ENCODE data around the gene RNF181.
"Not testable (repeated sequence)": the region's sequence is repeated elsewhere in the genome, so short reads cannot be mapped to it uniquely, and the experiment has no call there.

Gene RNF181

DNA sequence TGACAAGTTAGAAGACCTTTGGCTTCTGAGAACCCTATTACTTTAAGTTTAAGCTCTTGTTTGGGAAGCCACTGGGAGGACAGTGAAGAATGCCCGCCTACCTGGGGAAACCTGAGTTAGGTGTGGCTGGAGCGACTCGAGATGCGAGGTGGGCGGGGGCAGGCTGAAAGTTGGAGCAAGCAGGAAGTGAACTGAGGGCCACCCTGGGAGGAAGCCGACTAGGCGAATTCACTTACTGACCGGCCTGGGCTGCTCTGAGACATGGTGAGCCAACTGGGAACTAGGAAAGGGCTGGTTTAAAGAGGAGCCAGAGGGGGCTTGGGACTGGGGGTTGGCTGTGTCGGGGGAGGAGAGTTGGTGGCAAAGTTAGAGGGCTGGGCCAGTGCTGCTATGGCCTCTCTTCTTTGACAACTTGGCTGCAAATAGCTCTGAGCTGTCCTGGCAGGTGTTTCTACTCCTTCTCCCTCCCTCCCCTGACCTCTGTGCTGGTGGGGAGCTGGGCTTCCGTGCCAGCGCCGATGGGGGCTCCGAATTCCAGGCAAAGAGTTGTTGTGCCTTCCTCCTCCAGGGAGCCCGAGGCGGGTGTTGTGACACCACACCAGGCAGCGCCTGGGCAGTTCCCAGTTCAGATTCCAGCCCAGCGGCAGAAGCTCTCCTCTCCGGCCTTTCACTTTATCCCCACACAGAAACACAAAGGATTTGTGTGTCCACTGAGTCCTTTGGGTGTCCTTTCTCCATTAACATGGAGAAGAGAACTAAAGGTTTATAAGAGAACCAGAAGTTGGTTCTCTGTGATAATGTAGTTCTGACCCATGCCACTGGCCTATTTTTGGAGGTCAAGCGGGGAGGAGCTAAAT is 17.9 kb upstream of the RNF181 start, which contains the start of gene VAMP8:
Gene VAMP8 (plus strand): TSS at position 201 of the 857 bp plus-strand sequence. CDS start 61 bp downstream, at position 262.
- DNase-seq (ENCODE audit: low read depth) = peak; percentile 49

DNA sequence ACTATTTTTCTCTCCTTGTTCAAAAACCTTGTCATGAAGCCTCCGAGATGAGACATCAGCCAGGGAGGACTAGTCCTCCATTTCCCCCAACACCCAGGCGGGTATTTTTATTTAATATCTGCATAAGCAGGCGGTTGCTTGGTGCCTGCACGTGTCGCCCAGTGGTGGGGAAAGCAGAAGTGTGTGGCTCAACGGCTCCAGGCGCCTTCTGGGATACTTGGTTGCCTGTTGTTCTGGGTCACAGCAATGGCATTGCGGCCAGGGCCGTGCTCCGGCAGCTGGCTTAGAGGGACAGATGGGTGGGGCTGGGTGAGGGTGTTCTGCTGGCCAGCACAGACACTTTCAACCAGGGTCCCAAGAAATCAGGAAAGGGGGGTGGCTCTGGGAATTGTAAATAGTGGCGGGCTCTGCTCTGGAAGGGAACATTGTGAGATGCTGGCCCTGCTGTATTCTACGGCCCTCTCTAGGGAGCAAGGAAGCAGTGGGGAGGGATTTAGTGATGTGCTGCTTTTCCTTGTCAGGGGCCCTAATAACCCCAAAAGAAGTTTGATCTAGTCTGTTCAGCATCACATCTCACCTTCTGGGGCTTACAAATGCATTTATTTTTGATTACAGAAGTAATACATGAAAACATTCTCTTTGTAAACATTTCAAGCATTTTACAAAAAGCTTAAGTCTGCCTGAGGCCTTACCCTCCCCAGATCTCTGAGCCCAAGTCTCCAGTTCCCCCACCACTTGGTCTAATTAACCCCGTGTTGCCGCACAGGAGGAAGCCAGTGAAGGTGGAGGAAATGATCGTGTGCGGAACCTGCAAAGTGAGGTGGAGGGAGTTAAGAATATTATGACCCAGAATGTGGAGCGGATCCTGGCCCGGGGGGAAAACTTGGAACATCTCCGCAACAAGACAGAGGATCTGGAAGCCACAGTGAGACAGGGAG is 17.0 kb upstream of the RNF181 start:
- DNase-seq (ENCODE audit: low read depth) = no peak

DNA sequence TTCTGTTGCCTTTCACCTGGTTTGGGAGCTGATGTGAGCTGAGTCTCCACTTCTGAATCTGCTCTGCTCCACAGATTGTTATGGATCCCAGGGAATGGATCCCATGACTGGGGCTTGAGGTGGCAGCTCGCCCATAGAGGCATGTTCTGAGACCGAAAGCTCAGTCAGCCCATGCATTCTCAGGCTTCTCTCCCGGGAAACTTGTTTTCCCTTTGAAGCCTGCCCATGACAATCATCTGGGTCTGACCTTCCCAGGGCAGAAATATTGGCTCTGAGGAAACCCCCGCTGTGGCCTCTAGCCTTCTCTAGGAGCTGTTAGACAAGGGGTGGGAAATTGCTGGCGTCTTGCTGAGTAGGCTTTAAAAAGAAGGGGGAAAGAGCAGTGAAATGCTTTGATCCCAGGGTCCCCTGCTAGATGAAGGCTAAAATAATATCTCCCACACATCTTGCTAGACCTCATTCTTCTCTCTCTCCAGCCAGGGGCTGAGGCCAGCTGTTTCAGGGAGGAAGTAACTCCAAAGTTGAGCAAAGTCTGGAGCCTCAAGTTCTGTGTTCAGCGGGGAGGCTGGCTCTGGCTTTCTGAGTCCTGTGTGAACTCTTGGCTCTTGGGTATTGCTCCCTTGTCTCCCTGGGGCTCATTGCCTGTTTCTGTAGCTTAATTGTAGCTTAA is 16.1 kb upstream of the RNF181 start:
- no peak for DNase-seq (ENCODE audit: low read depth)

DNA sequence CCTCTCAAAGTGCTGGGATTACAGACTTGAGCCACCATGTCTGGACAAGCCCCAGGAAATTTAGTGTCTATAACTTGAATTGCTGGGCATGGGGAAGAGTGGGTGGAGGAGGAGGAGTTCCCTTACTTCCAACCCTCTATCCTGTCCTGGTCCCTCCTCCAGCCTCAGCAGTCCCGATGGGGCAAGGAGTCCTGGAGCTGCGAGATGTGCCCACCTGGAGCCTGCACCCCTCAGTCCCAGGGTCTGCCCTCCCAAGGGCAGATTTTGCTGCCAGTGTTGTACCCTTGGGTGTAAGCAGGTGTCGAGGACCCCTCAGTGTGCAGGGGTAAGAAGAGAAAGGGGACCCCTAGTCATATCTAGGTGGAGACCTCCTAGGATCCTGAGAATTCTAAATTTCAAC is 15.3 kb upstream of the RNF181 start:
- no peak for DNase-seq (ENCODE audit: low read depth)

DNA sequence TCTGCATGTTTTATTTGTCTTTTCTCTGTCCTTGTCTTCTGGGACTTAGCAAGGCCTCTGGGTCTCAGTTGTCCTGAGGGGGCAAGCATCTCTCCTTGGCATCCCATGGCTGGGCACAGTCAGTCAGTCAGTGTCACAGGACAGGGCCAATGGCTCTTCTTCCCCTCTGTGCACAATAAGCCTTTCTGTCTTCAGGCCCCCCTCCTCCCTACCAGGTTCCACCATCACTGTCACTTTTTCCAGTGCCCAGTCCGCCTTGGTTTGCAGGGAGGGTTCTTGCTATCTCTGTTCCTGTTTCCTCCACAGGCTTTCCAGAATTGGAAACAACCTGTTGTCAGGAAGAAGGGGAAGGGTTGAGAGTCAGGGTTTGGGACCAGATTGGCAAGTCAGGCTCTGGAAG is 13.1 kb upstream of the RNF181 start:
- no peak for DNase-seq (ENCODE audit: low read depth)

DNA sequence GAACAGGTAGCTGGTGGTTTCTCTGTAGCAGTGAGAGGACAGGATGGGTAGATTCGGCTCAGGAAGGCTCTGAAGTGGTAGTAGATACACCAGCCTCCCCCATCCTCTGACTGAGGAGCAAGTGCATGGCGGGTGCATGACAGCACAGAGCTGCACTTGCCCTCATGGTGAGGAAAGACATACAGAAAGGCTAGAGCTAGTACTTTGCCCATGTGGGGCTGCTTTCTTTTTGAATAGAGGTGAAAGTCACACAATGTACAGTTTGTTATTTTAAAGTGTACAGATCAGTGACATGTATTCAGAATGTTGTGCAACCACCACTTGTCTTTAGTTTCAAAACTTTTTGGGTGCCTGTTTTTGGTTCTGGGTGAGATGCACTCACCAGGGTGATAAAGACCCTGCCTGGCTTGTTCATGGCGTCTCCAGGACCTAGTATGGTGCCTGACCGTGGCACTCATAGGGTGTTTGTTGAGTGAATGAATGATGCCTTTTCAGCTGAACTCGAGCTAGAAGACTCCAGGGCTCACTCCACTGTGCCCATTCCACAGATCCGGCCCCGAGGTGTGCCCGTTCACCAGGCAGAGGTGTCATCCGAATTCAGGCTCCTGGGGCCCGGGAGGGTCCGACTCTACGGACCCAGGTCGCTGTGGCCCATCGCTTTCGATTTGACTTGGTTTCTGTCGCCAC is 11.7 kb upstream of the RNF181 start:
- DNase-seq (ENCODE audit: low read depth) = no peak

DNA sequence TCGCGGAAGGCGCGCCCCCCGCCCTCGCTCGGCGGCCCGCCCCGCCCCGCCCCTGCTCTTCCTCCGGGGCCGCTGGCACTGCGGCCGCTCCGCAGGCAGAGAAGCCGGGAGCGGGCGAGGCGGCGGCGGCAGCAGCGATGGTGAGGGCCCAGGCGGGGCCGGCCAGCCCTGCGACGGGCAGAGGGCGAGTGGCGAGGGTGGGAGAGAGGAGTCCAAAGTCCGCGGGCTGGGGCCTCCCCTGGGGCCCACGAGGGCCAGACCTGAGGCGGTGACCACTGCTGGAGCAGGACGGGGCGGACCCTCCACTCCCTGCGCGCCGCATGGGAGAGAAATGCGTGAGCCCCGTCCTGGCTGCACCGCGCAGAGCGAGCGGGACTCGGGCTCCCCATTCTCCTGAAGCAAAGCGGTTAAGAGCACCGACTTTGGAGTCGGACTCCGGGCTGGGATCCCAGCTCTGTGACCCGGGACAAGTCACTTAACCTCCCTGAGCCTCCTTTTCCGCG is 11.1 kb upstream of the RNF181 start, which contains the start of gene VAMP5:
Gene VAMP5 (plus strand): TSS at position 78 of the 503 bp plus-strand sequence. CDS start 60 bp downstream, at position 138.
- DNase-seq (ENCODE audit: low read depth) = no peak

DNA sequence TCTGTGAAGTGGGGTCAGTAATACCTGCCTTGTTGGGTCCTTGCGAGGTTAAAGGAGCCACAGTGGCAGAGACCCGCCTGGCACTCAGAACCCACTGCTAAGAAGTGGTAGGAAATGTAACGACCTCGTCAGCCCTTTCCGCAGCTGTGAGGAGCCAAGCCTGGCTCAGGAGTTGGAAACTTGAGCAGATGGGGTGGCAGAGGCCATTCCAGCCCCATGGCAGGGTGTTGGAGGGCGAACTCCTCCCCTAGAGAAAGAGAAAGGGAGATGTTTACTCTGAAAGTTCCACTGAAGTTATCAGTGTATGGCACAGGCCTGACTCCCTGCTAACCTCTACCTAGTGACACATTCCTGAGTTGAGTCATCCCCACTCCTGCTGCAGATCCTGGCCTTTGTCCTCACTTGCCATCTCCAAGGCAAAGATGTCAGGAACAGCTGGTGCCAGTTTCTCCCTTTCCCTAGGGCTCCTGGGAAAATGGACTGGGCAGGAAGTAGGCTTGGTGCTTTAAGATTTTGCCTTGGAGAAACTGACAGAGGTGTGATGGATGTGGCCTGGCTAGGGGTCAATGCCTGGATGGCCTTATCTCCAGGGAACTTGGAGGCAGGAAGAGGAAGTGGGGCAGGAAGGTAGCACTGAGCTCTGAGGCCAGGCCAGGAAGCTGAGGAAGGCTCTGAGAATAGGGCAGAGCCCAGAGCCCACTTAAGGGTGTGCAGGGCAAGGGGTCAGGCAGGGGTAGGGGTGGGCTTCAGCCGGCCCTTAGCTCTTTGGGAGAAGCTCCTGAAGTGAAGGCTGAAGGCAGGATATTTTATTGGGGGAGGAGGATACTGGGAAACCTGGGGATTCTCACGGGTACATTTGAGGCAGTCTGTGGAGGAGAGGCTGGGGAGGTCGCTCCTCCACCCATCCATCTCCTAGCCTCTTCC is 10.4 kb upstream of the RNF181 start:
- no peak for DNase-seq (ENCODE audit: low read depth)

DNA sequence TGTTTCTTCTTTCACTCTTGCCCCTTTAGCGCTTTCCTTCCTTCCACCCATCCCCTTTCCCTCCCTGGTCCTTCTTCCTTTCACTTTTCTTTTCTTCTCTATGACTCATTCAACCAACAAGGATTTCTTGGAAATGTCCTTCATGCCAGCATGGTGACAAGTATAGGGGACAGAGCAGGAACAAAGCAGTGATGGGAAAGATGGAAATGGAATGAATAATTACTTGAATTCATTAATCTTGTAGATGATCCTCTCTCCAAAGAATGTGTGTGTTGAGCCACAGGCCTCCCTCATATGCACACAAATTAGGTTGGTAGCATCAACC is 9.8 kb upstream of the RNF181 start:
- DNase-seq (ENCODE audit: low read depth) = no peak

DNA sequence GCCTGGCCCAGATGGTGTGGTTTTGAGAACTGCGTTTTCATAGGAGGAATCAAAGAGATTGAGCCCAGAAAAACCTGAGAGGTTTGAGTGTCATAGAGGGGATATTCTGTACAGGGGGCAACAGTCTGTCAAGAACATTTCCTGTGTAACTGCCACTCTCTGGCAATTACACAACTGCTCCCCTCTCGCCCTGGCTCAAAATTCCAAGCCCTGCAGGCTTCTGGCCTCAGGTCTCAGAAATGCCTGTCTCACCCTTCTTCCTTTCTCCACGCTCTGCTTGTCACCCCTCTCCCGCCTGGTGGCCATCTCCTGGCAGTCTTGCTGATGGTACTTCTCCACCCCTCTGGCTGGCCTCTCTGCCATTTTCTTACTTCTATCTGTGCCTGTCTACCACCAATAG is 7.3 kb upstream of the RNF181 start:
- no peak for DNase-seq (ENCODE audit: low read depth)

DNA sequence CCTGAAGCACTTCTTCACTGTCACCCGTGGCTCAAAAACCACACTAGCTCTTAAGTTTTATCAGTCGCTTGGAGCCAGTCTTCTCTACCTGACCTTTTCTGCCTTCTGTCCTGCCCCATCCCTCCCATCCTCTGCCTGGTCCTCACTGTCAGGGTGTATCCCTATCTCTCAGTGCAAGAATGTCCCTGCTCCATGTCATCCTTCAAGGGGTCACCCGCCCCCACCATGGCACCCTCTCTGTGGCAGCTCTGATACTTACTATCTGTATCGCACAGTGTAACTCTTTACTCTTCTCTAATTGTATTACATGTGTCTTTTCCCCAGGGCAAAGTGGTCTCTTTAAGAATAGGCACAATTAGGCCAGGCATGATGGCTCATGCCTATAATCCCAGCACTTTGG is 6.9 kb upstream of the RNF181 start:
- DNase-seq (ENCODE audit: low read depth) = no peak

DNA sequence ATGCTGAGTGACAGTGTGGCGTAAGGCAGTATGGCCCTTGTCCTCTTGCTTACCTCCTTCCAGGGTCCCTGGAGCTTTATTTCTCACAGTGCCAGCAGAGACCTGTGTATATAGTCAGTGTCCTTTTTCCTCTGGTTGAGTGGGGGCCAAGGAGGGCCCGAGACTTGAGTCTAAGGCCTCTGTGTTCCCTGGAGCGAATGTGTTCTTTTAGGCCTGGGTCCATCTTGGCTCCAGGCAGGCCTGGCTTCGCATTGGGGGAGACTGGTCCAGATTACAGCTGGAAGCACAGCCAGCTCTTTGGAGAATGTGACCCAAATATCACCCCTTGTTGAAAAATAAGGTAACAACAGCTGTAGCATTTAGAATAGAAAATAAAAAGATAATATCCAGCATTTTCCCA is 6.4 kb upstream of the RNF181 start:
- DNase-seq (ENCODE audit: low read depth) = no peak

DNA sequence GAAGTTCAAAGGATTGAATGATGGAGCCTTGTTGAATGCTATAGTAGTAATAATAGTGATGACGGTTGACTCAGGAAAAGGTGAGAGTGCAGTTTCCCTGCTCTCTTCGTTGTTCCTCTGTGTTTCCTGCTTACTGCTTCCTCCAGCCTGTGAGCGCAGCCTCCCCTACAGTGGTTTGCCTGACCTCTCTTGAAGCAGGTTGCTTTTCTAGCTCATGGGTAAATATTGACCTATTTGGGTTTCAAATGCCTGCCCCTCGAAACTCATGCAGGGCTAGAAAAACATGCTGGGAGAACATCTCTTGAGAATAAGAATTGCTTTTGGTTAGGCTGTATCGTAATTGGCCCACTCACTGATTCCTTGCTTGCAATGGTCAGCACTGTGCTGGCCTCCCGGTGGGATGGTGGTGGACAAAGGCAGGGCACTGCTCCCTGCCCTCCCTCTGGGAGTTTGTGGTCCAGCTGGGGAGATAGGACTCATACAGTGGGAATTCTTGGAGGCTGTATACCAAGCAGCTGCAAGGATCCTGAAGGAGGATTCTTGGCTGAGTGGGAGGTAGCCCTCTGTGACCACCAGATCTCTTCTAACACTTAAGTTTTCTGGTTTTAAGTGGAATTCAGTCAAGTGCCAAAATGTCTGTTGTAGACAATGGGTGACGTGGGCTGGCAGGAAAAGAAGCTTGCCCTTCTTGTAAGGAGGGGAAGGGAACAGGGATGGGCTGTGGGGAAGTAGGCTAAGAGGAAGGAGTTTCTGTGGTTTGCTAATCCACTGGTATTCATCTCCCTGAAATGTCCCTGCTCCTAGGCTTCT is 5.4 kb upstream of the RNF181 start:
- DNase-seq (ENCODE audit: low read depth) = no peak

DNA sequence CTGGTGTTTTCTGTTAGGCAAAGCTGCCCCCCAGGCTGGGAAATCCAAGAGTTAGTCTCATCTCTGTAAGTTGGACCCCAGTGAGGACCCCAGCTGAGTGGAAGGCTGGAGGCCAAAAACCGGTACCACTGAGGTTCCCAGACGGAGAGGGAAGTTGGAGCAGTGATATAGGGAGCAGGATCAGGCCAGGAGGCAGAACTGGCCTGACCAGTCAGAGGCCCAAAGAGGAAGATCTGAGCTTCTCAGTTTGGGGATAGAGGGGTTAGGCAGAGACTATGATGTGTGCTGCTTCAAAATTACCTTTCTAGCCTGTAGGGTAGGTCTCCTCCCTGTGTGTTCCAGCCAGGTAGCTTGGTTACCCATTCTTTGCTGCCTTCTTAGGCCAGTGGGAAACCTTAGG is 4.6 kb upstream of the RNF181 start:
- no peak for DNase-seq (ENCODE audit: low read depth)

DNA sequence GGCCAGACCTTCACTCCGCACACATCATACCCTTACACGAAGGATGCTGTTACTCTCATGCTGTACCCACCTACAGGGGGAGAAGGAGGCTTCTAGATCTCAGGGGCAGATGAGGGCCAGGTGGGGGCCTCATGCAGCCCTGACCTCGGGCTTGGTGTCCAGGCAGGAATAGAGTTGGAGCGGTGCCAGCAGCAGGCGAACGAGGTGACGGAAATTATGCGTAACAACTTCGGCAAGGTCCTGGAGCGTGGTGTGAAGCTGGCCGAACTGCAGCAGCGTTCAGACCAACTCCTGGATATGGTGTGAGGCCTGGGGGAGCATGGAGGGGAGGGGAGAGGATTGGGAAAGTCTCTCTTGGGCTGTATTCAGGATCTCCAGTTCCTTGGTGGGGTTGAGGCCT is 4.0 kb upstream of the RNF181 start:
- DNase-seq (ENCODE audit: low read depth) = no peak

DNA sequence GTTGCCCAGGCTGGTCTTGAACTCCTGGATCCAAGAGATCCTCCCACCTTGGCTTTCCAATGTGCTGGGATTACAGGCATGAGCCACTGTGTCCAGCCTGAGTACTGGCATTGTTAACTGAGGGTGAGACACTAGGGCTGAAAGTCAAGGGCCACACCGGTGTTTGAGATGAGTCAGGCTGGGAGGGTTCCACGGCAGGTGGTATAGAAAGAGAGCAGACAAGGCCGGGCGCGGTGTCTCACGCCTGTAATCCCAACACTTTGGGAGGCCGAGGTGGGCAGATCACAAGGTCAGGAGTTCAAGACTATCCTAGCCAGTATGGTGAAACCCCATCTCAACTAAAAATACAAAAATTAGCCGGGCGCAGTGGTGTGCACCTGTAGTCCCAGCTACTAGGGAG is 3.2 kb upstream of the RNF181 start:
- DNase-seq (ENCODE audit: low read depth) = not testable (repeated sequence)

DNA sequence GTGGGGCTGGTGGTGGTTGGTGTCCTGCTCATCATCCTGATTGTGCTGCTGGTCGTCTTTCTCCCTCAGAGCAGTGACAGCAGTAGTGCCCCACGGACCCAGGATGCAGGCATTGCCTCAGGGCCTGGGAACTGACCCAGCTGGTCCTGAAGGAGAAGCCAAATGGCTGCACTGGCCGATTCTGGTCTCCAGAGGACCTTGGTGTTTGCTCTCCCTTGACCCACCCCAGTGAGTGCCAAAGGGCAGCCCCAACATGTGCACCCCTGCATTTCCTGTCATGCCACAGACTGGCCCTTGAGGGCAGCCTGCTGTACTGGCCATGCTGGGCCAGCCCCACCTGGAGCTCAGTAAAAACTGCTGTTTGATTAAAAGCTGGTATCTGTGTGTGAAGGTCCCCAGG is 2.5 kb upstream of the RNF181 start:
- DNase-seq (ENCODE audit: low read depth) = no peak

DNA sequence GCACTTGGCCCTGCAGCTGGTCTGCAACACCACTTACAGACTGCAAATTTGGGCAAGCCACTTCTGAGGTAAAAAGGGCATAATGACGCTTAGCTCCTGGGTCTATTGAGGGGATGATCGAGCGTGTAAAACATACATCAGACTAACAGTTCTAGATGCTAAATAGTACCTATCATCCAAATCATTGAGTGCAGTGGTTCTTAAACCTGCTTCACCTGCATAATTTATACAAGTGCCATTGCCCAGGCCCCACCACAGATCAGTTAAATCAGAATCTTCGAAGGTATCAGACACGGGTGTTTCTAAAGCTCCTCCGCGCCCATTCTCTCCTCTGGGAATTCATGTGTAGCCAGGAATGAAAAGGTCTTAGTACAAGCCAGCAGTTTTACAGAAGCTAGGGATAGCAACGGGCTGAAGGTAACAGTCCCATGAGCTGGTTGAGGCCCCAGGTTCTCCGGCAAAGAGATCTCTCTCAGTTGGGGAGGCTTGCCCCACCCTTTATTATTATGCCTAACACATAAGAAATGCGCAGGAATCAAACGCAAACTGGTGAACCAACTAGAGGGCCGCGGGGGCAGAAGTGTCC is 737 bp upstream of the RNF181 start:
- no peak for DNase-seq (ENCODE audit: low read depth)

DNA sequence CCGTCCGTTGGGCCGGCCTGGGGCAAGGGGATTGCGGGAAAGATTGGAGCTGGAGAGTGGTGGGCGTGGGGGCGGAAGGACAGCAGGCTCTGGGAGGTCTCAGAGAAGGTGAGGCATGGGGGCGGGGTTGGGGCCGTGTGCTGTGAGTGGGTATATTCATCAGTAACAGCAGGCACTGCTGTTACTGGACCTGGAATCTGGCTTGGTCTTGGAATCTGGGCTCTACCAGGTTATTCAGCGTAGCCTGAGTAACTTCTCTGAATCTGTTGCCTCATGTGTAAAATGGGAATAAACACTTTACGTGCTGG is 435 bp downstream of the RNF181 start:
- DNase-seq (ENCODE audit: low read depth) = no peak
